NCI-H2171 (cell line): ENCODE results near the gene HSD11B1L.
"Not testable (repeated sequence)": the region's sequence is repeated elsewhere in the genome, so short reads cannot be mapped to it uniquely, and the experiment has no call there.

Source experiments
- DNase-seq: peaks from one replicate; lab custom pipeline; 2025; lab: John Stamatoyannopoulos, UW

Gene HSD11B1L

DNA sequence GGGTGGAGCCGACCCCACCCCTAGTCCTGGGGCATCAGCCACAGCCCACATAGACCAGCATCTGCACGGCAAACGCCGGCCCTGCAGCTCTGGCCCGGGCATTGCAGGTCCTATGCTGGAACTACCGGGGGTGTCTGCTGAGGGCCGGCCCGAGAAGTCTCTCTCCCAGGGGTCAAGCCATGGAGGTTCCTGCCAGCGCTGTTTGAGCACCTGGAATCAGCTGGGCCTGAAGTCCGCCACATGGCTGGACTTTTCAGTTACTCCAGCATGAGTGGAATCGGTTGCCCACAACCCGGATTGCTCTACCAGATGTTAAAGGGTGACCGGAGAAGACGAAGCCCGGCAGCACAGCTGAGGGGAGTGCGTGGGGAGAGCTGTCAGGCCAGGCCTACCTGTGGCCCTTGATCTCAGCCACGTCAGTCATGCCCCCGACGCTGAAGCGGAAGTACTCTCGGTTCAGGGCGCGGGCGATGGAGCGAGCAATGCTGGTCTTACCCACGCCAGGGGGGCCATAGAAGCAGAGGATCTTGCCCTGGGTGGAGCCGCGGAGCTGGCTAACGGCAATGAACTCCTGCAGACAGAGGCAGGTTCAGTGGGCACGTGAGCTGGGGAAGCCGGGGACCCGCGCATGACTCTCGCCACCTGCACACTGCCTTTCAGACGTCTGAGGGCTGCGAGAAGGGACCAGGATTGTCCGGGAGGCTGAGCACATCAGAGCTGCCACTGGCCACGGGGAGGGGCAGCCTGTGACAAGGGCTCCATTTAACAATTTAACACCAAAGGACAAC is 18.0 kb downstream of the HSD11B1L start:
- no peak for DNase-seq

DNA sequence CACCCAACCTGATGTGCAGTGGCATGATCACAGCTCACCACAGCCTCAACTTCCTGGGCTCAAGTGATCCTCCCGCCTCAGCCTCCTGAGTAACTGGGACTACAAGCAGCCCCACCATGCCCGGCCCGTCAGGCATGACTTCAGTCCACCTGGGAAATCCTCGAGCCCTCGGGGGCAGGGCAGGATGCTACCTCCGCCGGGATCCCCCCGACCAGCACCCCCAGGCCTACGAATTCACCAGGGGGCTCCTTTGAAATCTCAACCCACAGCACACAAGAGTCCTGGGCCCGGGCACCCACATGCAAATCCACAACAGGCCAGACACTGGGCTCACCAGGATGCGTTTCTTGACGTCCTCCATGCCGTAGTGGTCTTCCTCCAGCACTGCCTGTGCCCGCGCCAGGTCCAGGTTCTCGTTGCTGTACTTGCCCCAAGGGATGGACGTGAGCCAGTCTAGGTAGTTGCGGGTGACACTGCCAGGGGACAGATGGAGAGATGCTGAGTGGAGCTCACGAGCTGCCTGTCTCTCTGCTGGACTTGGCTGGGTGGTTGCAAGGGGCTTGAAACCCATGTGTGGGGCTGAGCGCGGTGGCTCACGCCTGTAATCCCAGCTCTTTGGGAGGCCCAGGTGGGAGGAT is 19.7 kb downstream of the HSD11B1L start:
- DNase-seq = no peak

DNA sequence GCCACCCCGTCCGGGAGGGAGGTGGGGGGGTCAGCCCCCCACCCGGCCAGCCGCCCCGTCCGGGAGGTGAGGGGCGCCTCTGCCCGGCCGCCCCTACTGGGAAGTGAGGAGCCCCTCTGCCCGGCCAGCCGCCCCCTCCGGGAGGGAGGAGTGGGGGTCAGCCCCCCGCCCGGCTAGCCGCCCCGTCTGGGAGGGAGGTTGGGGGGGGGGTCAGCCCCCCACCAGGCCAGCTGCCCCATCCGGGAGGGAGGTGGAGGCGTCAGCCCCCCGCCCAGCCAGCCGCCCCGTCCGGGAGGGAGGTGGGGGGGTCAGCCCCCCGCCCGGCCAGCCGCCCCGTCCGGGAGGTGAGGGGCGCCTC is 21.2 kb downstream of the HSD11B1L start:
- DNase-seq = not testable (repeated sequence)

DNA sequence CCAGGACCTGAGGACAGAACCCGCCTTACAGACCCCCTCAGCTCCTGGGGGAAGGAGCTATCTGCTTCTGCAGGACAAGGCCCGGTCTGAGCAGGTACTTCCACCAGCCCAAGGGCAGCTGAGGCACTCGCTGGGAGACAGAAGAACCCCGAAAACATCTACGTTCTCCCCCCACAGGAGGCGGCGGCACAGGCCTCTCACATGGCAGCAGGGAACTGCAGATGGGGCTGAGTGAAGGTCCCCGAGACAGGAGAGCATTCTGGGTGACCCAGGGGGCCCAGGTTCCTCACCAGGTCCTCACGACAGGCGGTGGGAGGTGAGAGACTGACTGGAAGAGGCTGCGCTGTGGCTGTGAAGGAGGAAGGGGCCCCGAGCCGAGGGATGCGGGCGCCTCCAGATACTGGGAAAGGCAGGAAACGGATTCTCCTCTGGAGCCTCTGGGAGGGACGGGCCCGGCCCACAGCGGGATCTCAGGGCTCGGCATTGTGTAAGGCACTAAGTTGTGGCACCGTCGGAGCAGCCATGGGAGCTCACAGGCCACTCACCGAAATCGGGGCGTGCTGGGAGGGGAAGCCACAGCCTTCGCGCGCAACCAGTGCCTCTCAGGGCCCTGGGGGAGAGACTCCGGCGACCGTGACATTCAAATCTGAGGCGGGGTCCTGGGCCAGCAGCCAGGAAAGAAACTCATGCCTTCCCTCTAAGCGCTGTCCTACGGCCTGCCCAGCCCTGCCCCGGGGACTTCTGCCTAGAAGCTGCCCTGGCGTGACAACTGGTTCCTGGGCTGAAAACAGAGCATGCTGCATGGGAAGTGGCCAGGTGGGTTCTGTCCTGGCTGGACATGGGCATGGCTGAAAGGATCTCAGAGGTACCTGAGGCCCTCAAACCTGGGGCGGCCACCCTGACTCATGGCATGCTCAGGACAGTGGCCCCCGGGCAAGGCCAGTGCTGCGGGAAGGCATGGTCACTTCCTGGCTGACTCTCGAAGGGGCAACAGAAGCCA is 23.3 kb downstream of the HSD11B1L start:
- DNase-seq = no peak

DNA sequence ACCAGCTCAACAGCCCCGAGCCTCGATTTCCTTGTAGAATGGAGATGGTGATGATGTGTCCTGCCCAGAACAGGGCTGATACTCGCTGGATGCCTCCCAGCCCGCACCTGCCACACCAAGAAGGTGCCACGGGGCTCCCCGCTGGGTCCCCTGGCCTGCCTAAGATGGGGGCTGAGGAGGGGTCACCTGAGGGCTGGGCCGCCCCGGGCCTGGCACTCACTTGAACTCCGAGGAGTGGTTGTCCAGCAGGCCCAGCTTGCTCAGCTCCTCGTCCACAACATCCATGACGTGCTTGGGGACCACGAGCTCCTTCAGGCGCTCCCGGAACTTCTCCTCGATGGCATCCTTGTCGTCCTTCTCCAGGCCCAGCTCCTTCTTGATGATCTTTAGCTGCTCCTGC is 24.7 kb downstream of the HSD11B1L start:
- DNase-seq = no peak

DNA sequence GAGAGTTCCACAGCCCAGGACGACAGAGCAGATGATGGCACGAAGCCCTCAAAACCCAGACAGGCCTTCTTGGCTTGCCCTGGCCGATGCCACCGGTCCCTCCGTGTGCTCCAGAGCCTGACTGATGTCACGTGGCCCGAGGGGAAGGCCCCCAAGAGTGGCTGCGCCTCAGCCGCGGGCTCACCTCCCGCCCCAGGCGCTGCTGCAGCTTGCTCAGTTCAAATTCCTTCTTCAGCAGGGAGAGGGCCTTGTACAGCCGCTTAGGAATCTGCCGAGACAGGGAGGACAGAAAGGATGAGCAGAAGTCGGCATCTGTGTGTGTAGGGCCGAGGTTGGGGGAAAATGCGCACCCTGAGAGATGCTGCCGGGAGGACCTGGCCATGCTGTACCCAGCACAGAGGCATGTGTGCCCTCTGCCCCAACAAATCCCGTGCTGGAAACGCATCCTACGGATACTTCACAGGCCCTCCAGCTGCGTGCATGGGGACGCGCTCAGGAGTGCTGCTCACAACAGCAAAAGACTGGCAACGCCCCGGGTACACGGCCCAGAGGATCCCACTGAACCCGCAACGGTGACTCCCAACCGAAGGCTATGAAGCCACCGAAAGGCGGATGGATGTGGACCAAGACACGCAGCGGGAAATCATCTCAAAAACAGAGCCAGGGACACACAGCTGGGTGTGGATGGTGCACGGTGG is 26.2 kb downstream of the HSD11B1L start:
- DNase-seq = no peak

DNA sequence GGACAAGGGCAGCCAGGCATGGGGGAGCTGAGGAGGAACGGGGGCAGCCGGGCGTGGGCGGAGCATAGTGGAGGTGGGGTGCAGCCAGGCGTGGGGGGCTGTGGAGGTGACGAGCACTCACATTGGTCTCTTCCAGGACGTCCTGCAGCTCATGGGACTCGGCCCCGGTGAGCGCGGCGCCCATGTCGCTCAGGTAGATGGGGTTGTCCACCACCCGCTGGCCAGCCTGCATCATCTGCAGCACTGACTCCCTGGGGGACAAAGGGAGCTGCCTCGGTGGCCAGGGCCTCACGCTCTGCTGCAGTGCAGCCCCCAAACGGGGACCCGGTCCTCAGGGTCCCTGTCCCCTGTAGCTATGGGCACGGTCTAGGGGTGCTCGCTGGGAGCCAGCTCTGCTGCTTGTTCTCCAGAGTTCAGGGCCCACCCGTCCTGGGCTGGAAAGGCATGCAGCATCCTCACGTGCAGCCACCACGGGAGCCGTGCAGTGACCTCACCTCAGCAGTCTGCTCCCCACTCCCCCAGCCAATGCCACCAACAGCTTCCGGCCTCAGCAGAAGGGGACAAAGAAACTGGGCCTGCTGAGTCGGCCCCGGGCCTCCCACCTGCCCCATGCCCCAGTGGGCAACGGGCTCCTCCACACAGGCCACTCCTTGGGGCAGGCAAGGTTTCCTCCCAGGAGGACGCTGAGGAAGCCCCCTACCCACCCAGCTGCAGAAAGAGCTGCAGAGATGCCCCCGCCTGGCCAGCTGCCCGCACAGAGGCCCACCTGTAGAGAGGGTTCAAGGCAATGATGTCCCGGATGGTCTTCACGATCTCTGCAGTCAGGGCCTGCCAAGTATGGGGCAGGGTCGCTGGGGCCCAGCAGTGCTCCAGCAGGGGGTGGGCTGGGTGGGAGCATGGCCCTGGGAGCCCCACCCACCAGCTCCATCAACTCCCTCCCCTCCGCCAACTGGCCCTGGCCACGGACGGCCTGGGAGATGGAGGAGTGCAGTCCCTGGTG is 27.0 kb downstream of the HSD11B1L start:
- no peak for DNase-seq

DNA sequence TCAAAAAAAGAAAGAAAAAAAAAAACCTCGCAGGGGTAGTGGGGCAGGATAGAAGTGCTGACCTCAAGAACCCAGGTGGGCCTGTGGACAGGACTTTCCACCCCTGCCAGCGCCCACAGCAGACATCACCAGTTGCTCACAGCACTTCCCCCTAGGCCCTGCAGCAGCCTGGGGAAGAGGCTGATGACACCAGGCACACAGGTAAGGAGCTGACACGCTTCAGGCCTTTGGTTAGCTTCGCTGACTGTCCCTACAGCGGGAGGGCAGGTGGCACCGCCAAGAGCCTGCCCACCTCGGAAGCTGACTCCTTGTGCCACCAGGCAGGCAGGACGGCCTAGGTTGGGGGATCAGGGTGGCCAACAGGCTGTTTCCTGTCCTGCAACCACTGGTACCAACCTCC is 30.2 kb downstream of the HSD11B1L start:
- no peak for DNase-seq

DNA sequence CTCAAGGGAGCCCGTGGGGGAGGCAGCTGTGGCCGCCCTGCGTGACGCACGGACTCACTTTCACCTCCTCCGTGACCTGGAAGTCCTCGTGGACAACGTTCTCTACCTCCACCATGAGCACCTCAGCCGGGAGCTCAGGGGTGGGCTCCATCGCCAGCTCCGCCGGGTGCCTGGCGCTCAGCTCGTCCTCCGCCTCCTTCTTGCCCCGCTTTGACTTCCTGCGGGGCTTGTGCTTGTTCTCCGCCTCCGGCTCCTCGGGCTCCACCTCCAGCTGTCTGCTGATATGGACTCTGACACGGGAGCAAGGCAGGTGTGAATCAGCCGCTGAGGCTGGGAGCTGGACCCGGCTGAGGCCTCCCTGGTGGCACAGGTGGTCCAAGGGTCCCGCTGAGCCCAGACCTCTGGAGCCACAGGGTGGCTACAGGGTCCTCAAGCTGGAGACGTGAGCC is 30.9 kb downstream of the HSD11B1L start:
- no peak for DNase-seq

DNA sequence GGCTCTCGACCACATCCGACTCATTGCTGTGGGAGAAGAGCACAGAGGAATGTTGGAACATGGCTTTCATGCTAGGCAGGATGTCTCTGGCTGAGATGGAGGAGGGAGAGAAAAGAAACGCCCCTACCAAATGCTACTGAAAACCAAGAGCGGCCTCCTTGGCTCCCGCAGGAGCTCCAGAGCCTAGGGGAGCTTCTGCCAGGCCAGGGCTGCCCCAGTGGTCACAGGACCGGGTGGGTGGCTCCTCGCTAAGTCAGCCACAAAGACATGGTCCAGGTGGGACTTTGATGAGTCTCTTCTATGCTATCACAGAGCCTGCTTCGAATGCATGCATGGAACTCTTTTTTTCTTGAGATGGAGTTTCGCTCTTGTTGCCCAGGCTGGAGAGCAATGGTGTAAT is 32.4 kb downstream of the HSD11B1L start:
- no peak for DNase-seq

DNA sequence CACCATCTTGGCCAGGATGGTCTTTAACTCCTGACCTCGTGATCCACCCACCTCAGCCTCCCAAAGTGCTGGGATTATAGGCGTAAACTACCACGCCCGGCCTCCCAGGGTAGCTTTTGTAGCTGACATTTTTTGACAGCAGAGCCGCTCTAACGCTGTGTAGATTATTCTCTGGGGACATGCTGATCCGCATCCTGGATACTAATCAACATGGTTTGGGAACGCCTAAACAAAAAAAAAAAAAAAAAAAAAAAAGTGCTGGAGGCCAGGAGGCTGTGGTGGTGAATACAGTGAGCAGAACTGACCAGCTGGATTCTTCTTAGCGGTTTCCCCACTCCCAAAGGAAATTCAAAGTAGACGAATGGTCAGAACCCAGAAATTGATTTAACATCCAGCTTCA is 34.0 kb downstream of the HSD11B1L start:
- DNase-seq = no peak

DNA sequence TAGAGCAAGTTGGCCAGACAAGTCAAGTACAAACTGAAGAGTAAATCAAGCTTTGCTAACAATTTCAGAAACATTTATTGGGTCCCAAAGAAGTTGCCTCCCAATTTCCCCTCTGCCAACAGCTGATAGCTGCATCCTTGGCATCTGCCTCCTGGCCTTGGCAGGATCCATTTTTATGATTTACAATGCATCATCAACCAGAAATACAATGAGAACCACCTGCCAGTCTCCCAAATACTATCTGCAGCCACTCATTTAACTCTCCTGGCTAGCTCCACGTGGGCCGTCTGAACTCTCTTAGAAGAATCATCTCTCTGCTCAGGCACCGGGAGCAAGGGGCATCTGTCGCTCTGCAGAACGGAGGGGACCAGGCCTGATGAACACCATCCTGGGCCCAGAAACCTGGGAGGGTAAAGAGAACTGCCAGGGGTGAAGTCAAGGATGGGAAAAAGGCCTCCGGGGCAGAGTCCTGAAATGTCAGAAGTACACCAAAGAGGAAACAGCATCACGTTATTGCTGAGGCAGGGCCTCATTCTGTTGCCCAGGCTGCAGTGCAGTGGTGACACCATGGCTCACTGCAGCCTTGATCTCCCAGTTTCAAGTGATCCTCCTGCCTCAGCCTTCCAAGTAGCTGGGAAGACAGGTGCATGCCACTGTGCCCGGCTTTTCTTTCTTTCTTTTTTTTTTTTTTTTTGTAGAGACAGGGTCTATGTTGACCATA is 36.5 kb downstream of the HSD11B1L start:
- DNase-seq = no peak

DNA sequence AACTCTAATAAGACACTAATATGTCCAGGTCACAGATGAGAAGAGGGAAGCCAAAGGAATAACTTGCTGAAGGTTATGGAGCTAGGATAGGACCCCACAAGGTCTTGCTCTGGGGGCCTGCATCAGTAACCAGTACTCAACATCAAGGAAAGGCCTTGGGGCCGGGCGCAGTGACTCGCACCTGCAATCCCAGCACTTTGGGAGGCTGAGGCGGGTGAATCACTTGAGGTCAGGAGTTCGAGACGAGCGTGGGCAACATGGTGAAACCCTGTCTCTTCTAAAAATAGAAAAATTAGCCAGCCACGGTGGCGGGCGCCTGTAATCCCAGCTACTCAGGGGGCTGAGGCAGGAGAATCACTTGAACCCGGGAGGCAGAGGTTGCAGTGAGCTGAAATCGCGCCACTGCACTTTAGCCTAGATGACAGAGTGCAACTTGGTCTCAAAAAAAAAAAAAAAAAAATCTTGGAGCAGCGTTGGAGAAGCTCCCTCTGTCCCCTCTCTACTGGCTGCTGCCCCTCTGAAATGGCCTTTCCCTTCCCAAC is 37.3 kb downstream of the HSD11B1L start:
- no peak for DNase-seq

DNA sequence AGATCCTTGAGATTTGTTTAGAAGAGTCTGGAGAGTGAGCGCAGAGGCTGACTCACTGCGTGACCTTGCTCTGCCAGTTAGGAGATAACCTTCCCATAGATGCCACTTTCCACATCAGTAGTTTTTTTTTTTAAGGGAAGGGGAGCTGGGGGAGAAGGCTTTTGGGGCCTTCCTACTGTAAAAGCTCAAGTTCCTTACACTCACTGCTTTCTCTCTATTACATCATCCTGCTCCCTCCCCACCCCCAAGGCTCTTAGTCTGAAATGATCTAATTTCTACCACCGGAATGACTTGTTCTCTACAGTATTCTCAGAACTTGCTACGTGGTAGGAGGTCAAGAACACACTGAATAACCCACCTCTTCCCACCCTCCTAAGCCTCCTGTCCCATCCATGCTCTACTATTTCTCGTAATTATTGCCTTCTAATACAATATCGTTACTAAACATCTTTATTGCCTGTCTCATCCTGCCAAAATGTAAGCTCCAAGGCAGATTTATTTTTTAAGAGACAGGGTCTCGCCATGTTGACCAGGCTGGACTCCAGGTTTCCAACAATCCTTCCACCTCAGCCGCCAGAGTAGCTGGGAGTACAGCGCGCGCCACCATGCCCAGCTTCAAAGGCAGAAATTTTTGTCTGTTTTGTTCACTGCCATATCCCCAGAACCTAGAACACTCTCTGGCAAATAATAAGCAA is 37.9 kb downstream of the HSD11B1L start:
- DNase-seq = no peak

DNA sequence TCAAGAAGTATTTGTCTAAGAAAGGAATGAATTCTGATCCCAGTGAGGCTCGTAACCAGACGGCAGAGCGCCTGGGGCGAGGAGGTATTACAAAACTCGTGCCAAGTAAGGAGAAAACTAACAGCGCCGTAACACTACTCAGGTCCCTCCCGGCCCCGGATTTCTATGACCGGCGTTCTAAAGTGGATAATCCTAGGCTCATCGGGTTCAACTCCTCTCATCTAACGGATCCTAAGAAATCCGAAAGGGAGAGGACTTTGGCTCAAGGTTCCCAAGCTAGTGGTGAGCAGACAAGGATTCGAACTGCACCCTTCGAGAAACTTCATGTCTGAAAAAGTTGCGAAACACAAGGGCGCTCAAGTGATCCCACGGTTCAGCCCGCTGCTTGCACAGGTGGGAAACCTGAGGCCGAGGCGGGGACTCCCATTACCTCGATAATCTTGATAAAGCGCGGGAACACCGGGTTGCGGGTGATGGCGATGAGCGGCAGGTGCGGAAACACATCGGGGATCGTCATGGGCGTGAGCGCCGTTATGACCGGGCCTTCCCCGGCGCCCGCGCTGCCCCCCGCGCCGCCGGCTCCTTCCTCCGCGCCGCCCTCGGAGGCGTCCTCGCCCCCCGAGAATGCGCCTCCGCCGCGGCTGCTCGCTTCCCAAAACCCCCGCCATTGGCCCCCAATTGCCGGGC is 38.6 kb downstream of the HSD11B1L start:
- DNase-seq = peak; percentile 19

DNA sequence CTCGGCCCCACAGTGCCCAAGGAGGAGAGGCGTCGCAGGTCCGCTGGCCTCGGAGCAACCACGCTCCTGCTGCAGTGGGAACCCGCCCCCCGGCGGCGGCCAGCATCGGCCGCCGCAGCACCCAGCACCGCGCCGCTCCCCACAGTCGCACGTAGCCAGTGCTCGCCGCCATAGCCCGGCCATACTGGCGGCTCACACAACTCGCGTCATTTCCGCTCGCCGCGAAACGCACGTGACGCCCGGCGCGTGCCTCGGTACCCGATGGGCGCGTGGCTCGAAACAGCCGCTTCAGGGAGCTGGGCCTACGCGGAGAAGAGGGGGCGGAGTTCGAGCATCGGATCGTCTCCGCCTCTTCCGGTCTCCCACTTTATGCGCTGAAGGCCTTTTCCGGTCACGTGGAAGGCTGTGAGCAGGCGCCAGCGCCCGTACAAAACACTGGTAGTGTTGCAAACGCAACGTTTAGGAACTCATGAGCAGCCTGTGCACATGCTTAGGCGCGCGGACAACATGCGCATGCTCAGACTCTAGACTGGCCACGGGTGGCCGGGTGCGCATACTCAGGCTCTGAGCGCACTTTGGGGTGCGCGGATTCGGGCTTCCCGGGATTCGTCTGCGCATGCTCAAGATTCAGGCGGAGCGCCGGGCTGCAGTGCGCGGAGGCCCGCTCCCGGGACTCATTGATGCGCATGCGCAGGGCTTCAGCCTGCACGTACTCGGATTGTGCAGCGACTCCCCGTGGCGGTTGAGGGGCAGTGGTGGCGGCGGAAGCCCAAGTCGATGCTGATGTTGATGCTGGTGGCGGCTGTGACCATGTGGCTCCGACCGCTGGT is 39.3 kb downstream of the HSD11B1L start, which contains the start of the genes CATSPERD and LONP1:
CATSPERD (plus strand) TSS at position 677 of the 830 bp plus-strand sequence; CDS start at position 778, 101 bp downstream.
LONP1 (minus strand) TSS at position 186 of the 830 bp plus-strand sequence; CDS start at position 172, 14 bp downstream.
- DNase-seq = peak; percentile 99

DNA sequence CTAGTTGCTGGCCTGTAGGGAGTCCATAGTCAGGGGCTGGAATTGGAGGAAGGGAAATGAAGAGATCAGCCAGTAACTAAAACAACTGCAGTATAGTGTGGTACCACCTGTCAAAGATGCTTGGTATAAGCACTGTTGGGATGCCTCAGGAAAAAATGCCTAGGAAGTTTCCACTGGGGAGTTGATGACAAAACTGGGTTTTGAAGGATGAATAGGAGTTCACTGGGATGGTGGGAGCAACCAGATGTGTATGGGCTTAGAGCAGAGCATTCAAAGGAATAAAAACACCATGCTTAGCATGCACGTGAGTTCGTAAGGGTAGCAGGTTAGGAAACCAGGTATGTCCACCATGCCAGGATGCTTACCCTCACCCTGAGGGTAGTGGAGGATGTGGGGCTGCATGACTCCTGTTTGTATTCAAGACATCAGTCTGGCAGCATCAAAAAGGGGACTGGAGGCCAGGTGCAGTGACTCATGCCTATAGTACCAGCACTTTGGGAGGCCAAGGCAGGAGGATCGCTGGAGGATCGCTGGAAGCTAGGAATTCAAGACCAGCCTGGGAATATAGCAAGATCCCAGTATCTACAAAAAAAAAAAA is 46.7 kb downstream of the HSD11B1L start:
- DNase-seq = no peak
